Measurements from ENCODE around the gene FAR2.

DNA sequence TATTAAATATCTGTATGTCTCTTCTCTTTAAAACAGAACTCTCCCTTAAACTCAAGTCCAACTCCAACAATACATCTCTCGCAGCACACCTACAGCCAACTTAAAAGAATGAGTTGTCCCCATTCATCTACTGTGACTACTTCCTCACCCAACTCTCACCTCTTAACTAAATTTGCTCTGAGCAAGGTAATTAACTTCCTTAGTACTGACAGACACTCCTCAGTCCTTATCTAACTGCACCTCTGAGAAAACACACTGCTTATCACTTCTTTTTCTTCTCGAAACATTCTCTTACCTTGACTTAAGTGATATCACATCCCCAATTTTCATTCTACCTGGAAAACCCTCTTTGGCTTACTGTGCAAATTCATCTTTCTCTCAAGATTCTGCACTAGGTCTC is 224.9 kb downstream of the FAR2 start:
- no peak for TF ChIP-seq CTCF (IDR thresholded peaks at IDR 0.05)
- TF ChIP-seq POLR2AphosphoS5 (IDR thresholded peaks at IDR 0.05): no peak
- no peak for TF ChIP-seq EP300 (IDR thresholded peaks at IDR 0.05)
- no peak for TF ChIP-seq POLR2A (IDR thresholded peaks at IDR 0.05)
